HepG2 (cell line): ENCODE results near the gene IGFALS. TPM values are rescaled to one million over a fixed set of nuclear protein-coding genes. Genes with fewer than 3 reads are reported as not detected.

ENCODE experiments used
- ARNT2 ChIP-seq: sonication (generic); formaldehyde crosslinking; IDR thresholded peaks from 2 replicates; pipeline ENCODE4 v1.8.0; 2022; ENCODE audit warnings: mild to moderate bottlenecking, low read depth, missing genetic modification reagents, moderate library complexity
- CENPT ChIP-seq: sonication (generic); formaldehyde crosslinking; IDR thresholded peaks from 2 replicates; pipeline ENCODE4 v1.8.0; 2022; ENCODE audit warnings: low read depth, mild to moderate bottlenecking, moderate library complexity, missing genetic modification reagents
- CREM ChIP-seq, 2 experiments: sonication (generic) in 1 of 2; formaldehyde crosslinking in 1 of 2; IDR thresholded peaks; 2 replicates each; pipeline versions ENCODE4 v1.4.0 to v1.6.1; 2016 to 2020; ENCODE audit warnings: antibody characterized with exemption in 1 of 2, mild to moderate bottlenecking in 1 of 2, missing genetic modification reagents in 1 of 2
- DPF2 ChIP-seq: sonication (generic); formaldehyde crosslinking; IDR thresholded peaks from 2 replicates; pipeline ENCODE4 v1.4.0; 2020; ENCODE audit warnings: mild to moderate bottlenecking, low read depth, missing genetic modification reagents, borderline replicate concordance
- DR1 ChIP-seq: sonication (generic); formaldehyde crosslinking; IDR thresholded peaks from 2 replicates; pipeline ENCODE4 v1.8.0; 2021; ENCODE audit warnings: mild to moderate bottlenecking, missing genetic modification reagents, inconsistent platforms
- GMEB1 ChIP-seq: sonication (generic); formaldehyde crosslinking; IDR thresholded peaks from 2 replicates; pipeline ENCODE4 v1.5.1; 2020; ENCODE audit warnings: missing genetic modification reagents, mild to moderate bottlenecking, borderline replicate concordance
- GZF1 ChIP-seq: sonication (generic); formaldehyde crosslinking; IDR thresholded peaks from 2 replicates; pipeline ENCODE4 v1.5.1; 2020; ENCODE audit warnings: mild to moderate bottlenecking, missing genetic modification reagents
- KAT8 ChIP-seq: IDR thresholded peaks from 2 replicates; pipeline ENCODE4 v1.6.1; 2016; ENCODE audit warnings: missing genetic modification reagents, missing compliant biosample characterization
- MAF1 ChIP-seq: sonication (generic); formaldehyde crosslinking; IDR thresholded peaks from 2 replicates; pipeline ENCODE4 v1.5.0; 2020; ENCODE audit warnings: missing genetic modification reagents, borderline replicate concordance
- MTERF4 ChIP-seq: sonication (generic); formaldehyde crosslinking; IDR thresholded peaks from 2 replicates; pipeline ENCODE4 v1.8.0; 2023; ENCODE audit warnings: mild to moderate bottlenecking, missing genetic modification reagents
- SKIL ChIP-seq: sonication (generic); formaldehyde crosslinking; IDR thresholded peaks from 2 replicates; pipeline ENCODE4 v1.8.0; 2022; ENCODE audit warnings: missing genetic modification reagents, mild to moderate bottlenecking, moderate library complexity, borderline replicate concordance
- SOX6 ChIP-seq, 2 experiments: fragments of 450-650 bp in 1 of 2; sonication (generic) in 1 of 2; formaldehyde crosslinking in 1 of 2; IDR thresholded peaks; 2 replicates each; pipeline versions ENCODE4 v1.4.0 to v1.6.1; 2017 to 2020; ENCODE audit warnings: antibody characterized with exemption in 1 of 2, mild to moderate bottlenecking in 1 of 2, missing genetic modification reagents in 1 of 2
- TBX2 ChIP-seq: sonication (generic); formaldehyde crosslinking; IDR thresholded peaks from 2 replicates; pipeline ENCODE4 v1.5.0; 2020; ENCODE audit warnings: missing genetic modification reagents, mild to moderate bottlenecking, borderline replicate concordance
- ZBTB39 ChIP-seq: sonication (generic); formaldehyde crosslinking; IDR thresholded peaks from 2 replicates; pipeline ENCODE4 v1.5.0; 2020; ENCODE audit warnings: missing genetic modification reagents
- ZBTB7B ChIP-seq: sonication (generic); formaldehyde crosslinking; IDR thresholded peaks from 2 replicates; pipeline ENCODE4 v1.4.0; 2020; ENCODE audit warnings: missing genetic modification reagents
- ZNF121 ChIP-seq: sonication (generic); formaldehyde crosslinking; IDR thresholded peaks from 2 replicates; pipeline ENCODE4 v1.5.0; 2020; ENCODE audit warnings: mild to moderate bottlenecking, missing genetic modification reagents
- ZNF160 ChIP-seq: sonication (generic); formaldehyde crosslinking; IDR thresholded peaks from 2 replicates; pipeline ENCODE4 v1.8.0; 2022; ENCODE audit warnings: mild to moderate bottlenecking, inconsistent platforms, missing genetic modification reagents
- ZNF230 ChIP-seq: sonication (generic); formaldehyde crosslinking; IDR thresholded peaks from 2 replicates; pipeline ENCODE4 v1.4.0; 2020; ENCODE audit warnings: mild to moderate bottlenecking, missing genetic modification reagents
- ZNF512 ChIP-seq: sonication (generic); formaldehyde crosslinking; IDR thresholded peaks from 2 replicates; pipeline ENCODE4 v1.4.0; 2020; ENCODE audit warnings: mild to moderate bottlenecking, missing genetic modification reagents
- polyA plus RNA-seq, 8 experiments: library from polyadenylated mRNA; depleted of rRNA in 3 of 8; stranded (reverse) in 7 of 8; unstranded in 1 of 8; fragments of >200 nt; fragmentation: Illumina TruSeq in 4 of 8; extraction: Trizol in 4 of 8; gene quantifications; 2 replicates each; pipeline versions ENCODE4 v1.2.1 to v1.2.3, GENCODE V29; 2011 to 2016; ENCODE audit warnings: low read depth in 4 of 8, missing spikeins in 1 of 8, mixed read lengths in 1 of 8; ENCODE audit not compliant: insufficient read depth in 1 of 8
- total RNA-seq, 5 experiments: library from RNA; depleted of rRNA; stranded (reverse); fragments of >200 nt; fragmentation: Illumina TruSeq; extraction: Trizol; gene quantifications; 2 replicates each; pipeline ENCODE4 v1.2.3, GENCODE V29; 2016; ENCODE audit warnings: low read depth in 1 of 5

Gene IGFALS
- total and polyA plus RNA-seq, 2 of the 13 experiments (the other 11 are each of a cell fraction or from before 2014, with no cell fraction given) = 0.34 to 2.4 TPM

GRCh38 chr16:1828645-1829410 lies 35.3 kb upstream of the IGFALS start (continued):
- TF ChIP-seq SKIL (CRISPR knock-in tag) (no peak), CREM (IDR thresholded peaks at IDR 0.05) (peak; percentile 71; the same call in 1 of the 2 replicates), CREM (CRISPR knock-in tag; IDR thresholded peaks at IDR 0.05) (no peak), CENPT (no peak), DPF2 (CRISPR knock-in tag) (peak; percentile 82; the same call in 1 of the 2 replicates), GZF1 (CRISPR knock-in tag) (no peak), MAF1 (CRISPR knock-in tag) (no peak), DR1 (no peak), SOX6 (IDR thresholded peaks at IDR 0.05) (no peak), SOX6 (CRISPR knock-in tag; IDR thresholded peaks at IDR 0.05) (peak; percentile 83), ZBTB39 (CRISPR knock-in tag) (no peak), ZNF512 (no peak), MTERF4 (CRISPR knock-in tag) (no peak), ZNF230 (CRISPR knock-in tag) (peak; percentile 74; the same call in 1 of the 2 replicates), TBX2 (CRISPR knock-in tag) (peak; percentile 86; the same call in 1 of the 2 replicates), GMEB1 (CRISPR knock-in tag) (0 out of 2 replicates have a peak, but pooled peaks have one; percentile 37), ZNF160 (CRISPR knock-in tag) (no peak), ZBTB7B (CRISPR knock-in tag) (peak; percentile 70; the same call in 1 of the 2 replicates), ZNF121 (CRISPR knock-in tag) (no peak), ARNT2 (CRISPR knock-in tag) (no peak), KAT8 (CRISPR knock-in tag) (peak; percentile 47; the same call in 1 of the 2 replicates)
